Uterus (tissue), 4 donors: Measurements from ENCODE around the gene MUC5B. TPM values are rescaled to one million over a fixed set of nuclear protein-coding genes. Genes with fewer than 3 reads are reported as not detected.

ENCODE experiments used
- DNase-seq, 2 donors: peaks; one replicate each; pipeline ENCODE4 v3.0.0-alpha.2; 2019 to 2020
- H3K27ac ChIP-seq, 2 donors: fragments of 200-600 bp; sonication (generic); 1 replicate in 1 of 2; 2 replicates in 1 of 2; pipeline ENCODE4 v1.5.1; 2016 to 2018
- H3K27me3 ChIP-seq, 2 donors: fragments of 200-600 bp; sonication (generic); one replicate each; pipeline ENCODE4 v1.5.1; 2018 to 2019; ENCODE audit warnings: control low read depth in 1 of 2
- H3K36me3 ChIP-seq, 2 donors: fragments of 200-600 bp; sonication (generic); one replicate each; pipeline ENCODE4 v1.5.1; 2019; ENCODE audit warnings: control low read depth in 1 of 2
- H3K4me1 ChIP-seq, 2 donors: fragments of 200-600 bp; sonication (generic); one replicate each; pipeline ENCODE4 v1.5.1; 2018 to 2019; ENCODE audit warnings: control low read depth in 1 of 2
- H3K4me3 ChIP-seq, 2 donors: fragments of 200-600 bp; sonication (generic); 1 replicate in 1 of 2; 2 replicates in 1 of 2; pipeline ENCODE4 v1.5.1; 2018 to 2019; ENCODE audit warnings: mild to moderate bottlenecking in 1 of 2
- H3K9me3 ChIP-seq, 2 donors: fragments of 200-600 bp; sonication (generic); one replicate each; pipeline ENCODE4 v1.5.1; 2019; ENCODE audit warnings: control low read depth in 1 of 2
- POLR2A ChIP-seq, 2 donors: fragments of 450-650 bp; IDR thresholded peaks; one replicate each; pipeline ENCODE4 v1.6.1; 2016; ENCODE audit warnings: antibody characterized with exemption in 2 of 2, mild to moderate bottlenecking in 1 of 2, moderate library complexity in 1 of 2
- intact Hi-C: fragments of 100-400 bp; cut with DNase I; formaldehyde crosslinking; loops from one replicate; pipeline ENCODE4 v1.15.1; 2023; ENCODE audit warnings: low total_unique reads
- total RNA-seq, 4 donors: library from RNA; depleted of rRNA in 3 of 4; stranded (reverse); fragments of >200 nt in 3 of 4; gene quantifications; one replicate each; pipeline versions ENCODE4 v1.1.0 to v1.2.4, GENCODE V29; 2014 to 2023
- TF ChIP-seq, protein P1 (sequence below), 4 experiments: fragments of 200-600 bp in 2 of 4; fragments of 450-650 bp in 2 of 4; sonication (generic) in 2 of 4; IDR thresholded peaks; one replicate each; pipeline ENCODE4 v1.5.1; 2016 to 2019; ENCODE audit warnings: antibody characterized with exemption in 4 of 4, mild to moderate bottlenecking in 2 of 4, moderate library complexity in 1 of 4
- donor health status: DM: yes; HTN: yes; CAD: no.

Gene MUC5B
- total RNA-seq, 4 donors from 2014 or later = under 0.01 to 3.8 (median 0.71) TPM

DNA sequence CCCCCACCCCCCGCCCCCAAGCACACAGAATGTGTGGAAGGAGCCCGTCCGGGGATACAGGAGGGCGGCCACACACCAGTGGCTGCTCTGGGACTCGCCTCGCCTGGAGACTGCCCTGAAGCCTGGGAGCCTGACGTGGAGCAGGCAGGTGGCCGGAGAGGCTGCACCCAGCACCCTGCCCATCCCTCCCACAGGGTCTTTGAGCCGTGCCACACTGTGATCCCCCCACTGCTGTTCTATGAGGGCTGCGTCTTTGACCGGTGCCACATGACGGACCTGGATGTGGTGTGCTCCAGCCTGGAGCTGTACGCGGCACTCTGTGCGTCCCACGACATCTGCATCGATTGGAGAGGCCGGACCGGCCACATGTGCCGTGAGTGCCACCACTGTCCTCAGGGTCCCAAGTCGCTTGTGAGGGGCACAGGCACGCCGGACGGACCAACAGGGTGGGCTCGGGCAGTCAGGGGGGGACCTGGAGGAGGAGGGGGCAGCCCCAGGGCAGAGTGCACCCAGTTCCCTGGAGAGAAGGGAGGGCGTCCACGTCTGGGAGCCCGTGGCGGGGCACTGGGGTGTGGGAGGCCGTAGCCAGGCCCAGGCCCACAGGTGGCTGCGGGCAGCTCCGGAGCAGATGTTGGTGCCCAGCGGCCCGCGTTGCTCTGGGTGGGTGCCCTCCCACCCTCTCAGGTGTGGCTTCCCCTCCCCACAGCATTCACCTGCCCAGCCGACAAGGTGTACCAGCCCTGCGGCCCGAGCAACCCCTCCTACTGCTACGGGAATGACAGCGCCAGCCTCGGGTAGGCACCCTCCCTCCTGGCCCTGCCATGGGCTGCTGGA is 27.0 kb upstream of the MUC5B start:
- Histone ChIP-seq H3K9me3 (no peaks in the 10 kb centered on the region), H3K4me3 (no peak overlapping the region), H3K27ac (no peak overlapping the region), H3K4me1 (no peaks in the 10 kb centered on the region), H3K27me3 (peaks cover 0 to 19% of the 10 kb centered on the region in 2 donors), H3K36me3 (no peaks in the 10 kb centered on the region)
- intact Hi-C loops = no loop called here
- DNase-seq = peak; percentile 8 to 9
- no peak for TF ChIP-seq POLR2A (IDR thresholded peaks at IDR 0.05)
- TF ChIP-seq, protein P1, sequence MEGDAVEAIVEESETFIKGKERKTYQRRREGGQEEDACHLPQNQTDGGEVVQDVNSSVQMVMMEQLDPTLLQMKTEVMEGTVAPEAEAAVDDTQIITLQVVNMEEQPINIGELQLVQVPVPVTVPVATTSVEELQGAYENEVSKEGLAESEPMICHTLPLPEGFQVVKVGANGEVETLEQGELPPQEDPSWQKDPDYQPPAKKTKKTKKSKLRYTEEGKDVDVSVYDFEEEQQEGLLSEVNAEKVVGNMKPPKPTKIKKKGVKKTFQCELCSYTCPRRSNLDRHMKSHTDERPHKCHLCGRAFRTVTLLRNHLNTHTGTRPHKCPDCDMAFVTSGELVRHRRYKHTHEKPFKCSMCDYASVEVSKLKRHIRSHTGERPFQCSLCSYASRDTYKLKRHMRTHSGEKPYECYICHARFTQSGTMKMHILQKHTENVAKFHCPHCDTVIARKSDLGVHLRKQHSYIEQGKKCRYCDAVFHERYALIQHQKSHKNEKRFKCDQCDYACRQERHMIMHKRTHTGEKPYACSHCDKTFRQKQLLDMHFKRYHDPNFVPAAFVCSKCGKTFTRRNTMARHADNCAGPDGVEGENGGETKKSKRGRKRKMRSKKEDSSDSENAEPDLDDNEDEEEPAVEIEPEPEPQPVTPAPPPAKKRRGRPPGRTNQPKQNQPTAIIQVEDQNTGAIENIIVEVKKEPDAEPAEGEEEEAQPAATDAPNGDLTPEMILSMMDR (IDR thresholded peaks at IDR 0.05) = no peak

DNA sequence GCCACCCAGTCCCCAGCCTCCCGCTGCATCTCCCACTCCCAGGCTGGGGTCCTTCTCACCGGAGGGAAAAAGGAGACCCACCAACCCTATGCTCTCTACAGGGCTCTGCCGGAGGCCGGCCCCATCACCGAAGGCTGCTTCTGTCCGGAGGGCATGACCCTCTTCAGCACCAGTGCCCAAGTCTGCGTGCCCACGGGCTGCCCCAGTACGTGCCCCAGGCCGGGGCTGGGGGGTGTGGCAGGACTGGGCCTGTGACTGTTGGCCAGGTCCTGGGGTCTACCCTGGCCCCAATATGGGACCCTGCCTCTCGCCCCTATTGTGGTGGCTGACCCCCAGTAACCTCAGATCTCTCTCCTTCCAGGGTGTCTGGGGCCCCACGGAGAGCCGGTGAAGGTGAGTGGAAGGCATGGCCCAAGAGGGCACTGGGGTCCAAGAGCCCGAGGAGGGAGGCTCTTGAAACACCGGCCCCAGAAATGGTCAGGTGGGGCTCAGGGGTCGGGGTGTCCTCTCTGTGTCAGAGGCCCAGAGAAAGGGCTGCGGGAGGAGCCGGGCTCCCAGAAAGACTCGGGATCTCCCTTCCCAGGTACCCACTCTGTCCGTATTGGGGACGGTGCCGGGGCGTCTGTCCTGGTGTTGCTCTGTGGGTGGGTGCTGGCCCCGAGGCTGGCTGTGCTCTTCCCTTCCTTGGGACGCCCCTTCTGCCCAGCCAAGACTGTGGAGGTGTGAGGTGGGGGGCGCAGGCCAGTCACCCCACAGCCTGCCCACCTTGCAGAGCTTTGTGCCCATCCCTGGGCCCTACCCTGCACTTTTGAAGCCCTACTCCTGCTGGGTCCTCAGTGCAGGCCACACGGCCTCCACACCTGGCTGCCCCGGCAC is 26.1 kb upstream of the MUC5B start:
- no peaks in the 10 kb centered on the region for H3K4me1 ChIP-seq

DNA sequence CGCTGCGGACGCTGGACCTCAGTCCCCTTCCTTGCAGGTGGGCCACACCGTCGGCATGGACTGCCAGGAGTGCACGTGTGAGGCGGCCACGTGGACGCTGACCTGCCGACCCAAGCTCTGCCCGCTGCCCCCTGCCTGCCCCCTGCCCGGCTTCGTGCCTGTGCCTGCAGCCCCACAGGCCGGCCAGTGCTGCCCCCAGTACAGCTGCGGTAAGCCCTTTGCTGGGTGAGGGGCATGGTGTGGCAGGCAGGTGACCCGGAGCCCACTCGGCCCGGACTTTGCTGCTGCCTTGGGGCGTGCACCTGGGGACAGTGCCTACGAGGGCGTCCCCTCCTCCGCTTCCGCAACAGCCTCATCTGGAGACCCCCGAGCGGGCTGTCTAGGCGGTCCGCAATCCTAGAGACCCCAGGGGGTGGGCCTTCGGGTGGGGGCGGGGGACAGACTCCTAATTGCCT is 25.4 kb upstream of the MUC5B start:
- no peak for TF ChIP-seq POLR2A (IDR thresholded peaks at IDR 0.05)
- TF ChIP-seq, protein P1 (IDR thresholded peaks at IDR 0.05) = no peak
- H3K27ac ChIP-seq = no peak overlapping the region
- no peaks in the 10 kb centered on the region for H3K36me3 ChIP-seq
- DNase-seq = peak; percentile 2 to 9
- intact Hi-C loops = no loop called here
- H3K4me3 ChIP-seq = no peak overlapping the region
- H3K4me1 ChIP-seq = no peaks in the 10 kb centered on the region
- peaks cover 0 to 19% of the 10 kb centered on the region in 2 donors for H3K27me3 ChIP-seq
- H3K9me3 ChIP-seq = no peaks in the 10 kb centered on the region

More for the DNA sequence above, 26.1 kb upstream of the MUC5B start:
- peak; percentile 6 to 7 for DNase-seq
- intact Hi-C loops = no loop called here
- H3K27me3 ChIP-seq = peaks cover 0 to 19% of the 10 kb centered on the region in 2 donors
- H3K27ac ChIP-seq = no peak overlapping the region
- TF ChIP-seq, protein P1 (IDR thresholded peaks at IDR 0.05) = no peak
- no peak for TF ChIP-seq POLR2A (IDR thresholded peaks at IDR 0.05)
- no peaks in the 10 kb centered on the region for H3K9me3 ChIP-seq
- H3K4me3 ChIP-seq = no peak overlapping the region
- H3K36me3 ChIP-seq = no peaks in the 10 kb centered on the region

GRCh38 chr11:1197886-1198560 is 24.8 kb upstream of the MUC5B start:
- no peak overlapping the region for H3K27ac ChIP-seq
- intact Hi-C loops = no loop called here
- H3K4me1 ChIP-seq = no peaks in the 10 kb centered on the region
- TF ChIP-seq, protein P1 (IDR thresholded peaks at IDR 0.05) = no peak
- no peak for TF ChIP-seq POLR2A (IDR thresholded peaks at IDR 0.05)
- H3K9me3 ChIP-seq = no peaks in the 10 kb centered on the region
- H3K4me3 ChIP-seq = no peak overlapping the region
- DNase-seq = peak; percentile 7 to 10
- peaks cover 0 to 19% of the 10 kb centered on the region in 2 donors for H3K27me3 ChIP-seq
- H3K36me3 ChIP-seq = no peaks in the 10 kb centered on the region
